ENCODE measurements around the gene TBL1X.

- no peak for TF ChIP-seq POLR2A (IDR thresholded peaks at IDR 0.05; ENCODE audit: low read depth, low read length)
- TF ChIP-seq SMC3 (IDR thresholded peaks at IDR 0.05; ENCODE audit: low read depth, low read length): no peak
- no peak for TF ChIP-seq CTCF (conservative IDR thresholded peaks at IDR 0.05; ENCODE audit: low read depth, low read length)
- TF ChIP-seq RAD21 (IDR thresholded peaks at IDR 0.05; ENCODE audit: low read length): no peak
- TF ChIP-seq RFX5 (IDR thresholded peaks at IDR 0.05; ENCODE audit: low read depth, low read length): no peak
- no peak for TF ChIP-seq MXI1 (IDR thresholded peaks at IDR 0.05; ENCODE audit: borderline replicate concordance, low read depth, low read length)
- no peak for TF ChIP-seq MAFK (IDR thresholded peaks at IDR 0.05; ENCODE audit: low read depth, low read length)
- TF ChIP-seq ELK1 (IDR thresholded peaks at IDR 0.05; ENCODE audit: borderline replicate concordance, low read depth, low read length): no peak
Measured at GRCh38 chrX:9785944-9786797, 321.3 kb downstream of the TBL1X start, which contains the start of gene SHROOM2.

Data from IMR-90 (cell line).